ENCODE data around the gene TST.

The TST gene

GRCh38 chr22:37032535-37033460 is 13.6 kb upstream of the TST start:
- peak; percentile 80 for FAIRE-seq
- DNase-seq (ENCODE audit: low spot score) = peak; percentile 74

- FAIRE-seq (no peak), DNase-seq (ENCODE audit: low spot score) (no peak)
These were observed 12.9 kb upstream of the TST start for GRCh38 chr22:37032134-37032534.

GRCh38 chr22:37030560-37031281 is 11.5 kb upstream of the TST start:
- FAIRE-seq (no peak), DNase-seq (ENCODE audit: low spot score) (no peak)

DNA sequence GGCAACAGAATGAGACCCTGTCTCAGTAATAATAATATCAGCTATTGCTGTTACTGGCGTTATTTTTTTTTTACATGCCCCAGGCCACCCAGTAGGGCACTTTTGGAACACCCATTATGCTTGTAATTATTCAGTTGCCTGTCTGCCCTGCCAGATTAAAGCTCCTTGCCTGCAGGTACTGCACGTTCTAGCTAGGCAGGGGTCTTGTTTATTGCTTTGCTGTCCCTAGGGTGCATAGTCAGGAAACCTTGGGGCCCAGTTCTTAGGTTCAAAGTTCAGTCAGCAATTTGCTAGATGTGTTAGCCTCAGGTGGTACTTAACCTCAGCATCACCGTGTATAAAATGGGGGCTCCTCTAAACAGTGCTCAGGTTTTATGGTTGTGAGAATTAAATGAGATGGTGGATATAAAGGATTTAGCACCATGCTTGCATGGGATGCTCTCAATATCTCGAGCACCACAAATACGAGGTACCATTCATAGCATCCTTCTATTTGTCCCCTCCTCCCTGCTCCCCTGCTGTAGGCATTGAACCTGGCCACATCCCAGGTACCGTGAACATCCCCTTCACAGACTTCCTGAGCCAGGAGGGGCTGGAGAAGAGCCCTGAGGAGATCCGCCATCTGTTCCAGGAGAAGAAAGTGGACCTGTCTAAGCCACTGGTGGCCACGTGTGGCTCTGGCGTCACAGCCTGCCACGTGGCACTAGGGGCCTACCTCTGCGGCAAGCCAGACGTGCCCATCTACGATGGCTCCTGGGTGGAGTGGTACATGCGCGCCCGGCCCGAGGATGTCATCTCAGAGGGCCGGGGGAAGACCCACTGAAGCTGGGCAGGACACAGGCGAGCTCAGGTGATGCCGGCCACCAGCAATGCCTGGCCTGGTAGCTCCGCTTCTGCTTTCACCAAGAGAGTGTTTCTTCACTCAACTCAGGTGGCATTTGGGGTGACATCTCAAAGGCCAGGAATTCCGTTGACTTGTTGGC is 9.7 kb upstream of the TST start:
- DNase-seq (ENCODE audit: low spot score) (no peak), FAIRE-seq (no peak)

GRCh38 chr22:37027556-37027955 is 8.3 kb upstream of the TST start:
- FAIRE-seq (no peak), DNase-seq (ENCODE audit: low spot score) (no peak)

GRCh38 chr22:37026325-37026724 is 7.1 kb upstream of the TST start:
- no peak for FAIRE-seq
- DNase-seq (ENCODE audit: low spot score) = no peak

- no peak for FAIRE-seq
- no peak for DNase-seq (ENCODE audit: low spot score)
These were observed 6.3 kb upstream of the TST start for GRCh38 chr22:37025500-37026070.

DNA sequence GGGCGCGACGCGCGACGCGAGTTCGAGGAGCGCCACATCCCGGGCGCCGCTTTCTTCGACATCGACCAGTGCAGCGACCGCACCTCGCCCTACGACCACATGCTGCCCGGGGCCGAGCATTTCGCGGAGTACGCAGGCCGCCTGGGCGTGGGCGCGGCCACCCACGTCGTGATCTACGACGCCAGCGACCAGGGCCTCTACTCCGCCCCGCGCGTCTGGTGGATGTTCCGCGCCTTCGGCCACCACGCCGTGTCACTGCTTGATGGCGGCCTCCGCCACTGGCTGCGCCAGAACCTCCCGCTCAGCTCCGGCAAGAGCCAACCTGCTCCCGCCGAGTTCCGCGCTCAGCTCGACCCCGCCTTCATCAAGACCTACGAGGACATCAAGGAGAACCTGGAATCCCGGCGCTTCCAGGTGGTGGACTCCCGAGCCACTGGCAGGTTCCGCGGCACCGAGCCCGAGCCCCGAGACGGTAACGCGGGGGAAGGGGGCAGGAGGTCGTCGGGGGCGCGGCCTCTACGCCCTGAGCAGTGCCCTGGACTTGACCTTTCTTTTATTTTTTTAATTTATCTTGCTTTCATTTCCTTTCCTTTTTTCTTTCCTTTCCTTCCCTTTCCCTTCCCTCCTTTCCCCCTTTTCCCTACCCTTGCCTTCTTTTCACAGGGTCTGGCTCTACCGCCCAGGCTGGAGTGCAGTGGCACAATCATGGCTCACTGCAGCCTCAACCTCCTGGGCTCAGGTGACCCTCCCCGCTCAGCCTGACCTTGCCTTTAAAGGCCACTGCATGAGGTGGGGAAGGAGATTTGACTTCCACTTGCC is 5.3 kb upstream of the TST start:
- no peak for FAIRE-seq
- no peak for DNase-seq (ENCODE audit: low spot score)

DNA sequence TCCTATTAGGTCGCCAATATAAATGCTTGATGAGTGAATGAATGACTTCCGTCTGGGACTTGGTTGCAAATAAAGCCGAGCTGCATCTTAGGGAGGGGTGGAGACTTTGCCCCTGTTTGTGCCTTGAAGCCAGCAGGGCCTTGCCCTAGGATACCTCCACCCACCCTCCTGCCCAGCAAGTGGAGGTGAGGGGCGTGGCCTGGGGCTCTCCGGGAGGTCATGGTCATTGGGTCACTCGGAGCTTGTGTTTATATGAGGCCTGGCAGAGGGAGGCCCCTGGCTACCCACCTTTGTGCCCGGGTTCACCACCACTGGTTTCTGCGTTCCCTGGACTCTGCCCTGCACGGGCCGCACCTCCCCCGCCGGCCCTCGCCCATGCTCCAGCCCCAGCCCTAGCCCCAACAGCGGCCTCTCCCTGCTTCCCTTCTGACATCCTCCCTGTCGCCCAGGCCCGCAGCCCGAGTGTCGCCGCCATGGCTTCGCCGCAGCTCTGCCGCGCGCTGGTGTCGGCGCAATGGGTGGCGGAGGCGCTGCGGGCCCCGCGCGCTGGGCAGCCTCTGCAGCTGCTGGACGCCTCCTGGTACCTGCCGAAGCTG is 4.6 kb upstream of the TST start:
- FAIRE-seq = no peak

GRCh38 chr22:37022483-37023337 is 3.5 kb upstream of the TST start:
- DNase-seq (ENCODE audit: low spot score) = no peak
- FAIRE-seq = no peak

More for the DNA sequence above, 4.6 kb upstream of the TST start:
- no peak for DNase-seq (ENCODE audit: low spot score)

DNA sequence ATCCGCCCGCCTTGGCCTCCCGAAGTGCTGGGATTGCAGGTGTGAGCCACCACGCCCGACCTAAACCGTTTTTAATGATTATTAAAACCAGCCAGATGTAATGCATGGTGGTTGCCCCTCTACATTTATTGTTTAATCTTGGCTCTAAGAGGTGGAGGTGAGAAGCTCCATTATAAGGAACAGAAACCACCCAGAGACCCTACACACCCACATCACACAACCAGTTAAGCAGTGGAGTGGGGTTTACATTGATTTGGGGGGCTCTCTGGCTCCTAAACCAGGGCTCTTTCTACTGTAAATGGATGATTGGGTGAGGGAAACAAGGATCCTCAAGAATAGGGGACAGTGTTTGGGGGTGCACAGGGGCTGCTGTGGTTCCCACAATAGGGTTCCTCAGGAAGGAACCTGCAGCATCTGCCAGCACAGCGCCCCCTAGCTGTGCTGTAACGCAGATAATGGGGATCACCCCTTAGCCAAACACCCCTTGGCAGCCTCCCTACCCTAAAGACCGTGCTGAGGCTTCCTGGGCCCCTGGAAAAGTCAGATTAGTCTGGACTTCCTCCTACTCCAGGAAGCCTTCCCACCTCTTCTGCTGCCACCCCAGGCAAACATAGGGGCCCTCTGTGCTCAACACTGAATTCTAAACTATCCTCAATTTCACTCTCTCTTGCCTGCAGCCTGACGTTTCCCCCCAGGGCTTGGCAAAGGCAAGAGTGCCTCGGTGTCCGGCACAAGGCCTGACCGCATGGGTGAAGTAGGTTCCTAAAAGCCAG is 2.6 kb upstream of the TST start:
- FAIRE-seq (no peak), DNase-seq (ENCODE audit: low spot score) (no peak)

DNA sequence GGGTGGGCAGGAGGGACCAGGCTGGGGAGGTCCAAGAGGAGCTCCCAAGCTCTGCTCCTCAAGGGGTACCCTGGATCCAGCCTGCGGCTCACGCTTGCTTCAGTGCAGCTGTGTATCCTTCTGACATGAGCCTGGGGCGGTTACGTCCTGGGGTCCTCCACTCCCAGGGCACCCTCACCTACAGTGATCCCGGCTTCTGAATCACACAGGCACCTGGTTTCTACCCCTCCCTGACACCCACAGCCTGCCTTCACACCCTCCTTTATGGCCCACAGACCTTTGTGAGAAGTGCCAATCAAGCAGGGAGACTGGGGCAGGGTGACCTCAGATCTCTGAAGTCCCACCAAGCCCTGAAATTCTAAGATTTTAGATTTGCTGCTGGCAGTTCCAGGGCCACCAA is 1.8 kb upstream of the TST start:
- DNase-seq (ENCODE audit: low spot score) (no peak), FAIRE-seq (no peak)

DNA sequence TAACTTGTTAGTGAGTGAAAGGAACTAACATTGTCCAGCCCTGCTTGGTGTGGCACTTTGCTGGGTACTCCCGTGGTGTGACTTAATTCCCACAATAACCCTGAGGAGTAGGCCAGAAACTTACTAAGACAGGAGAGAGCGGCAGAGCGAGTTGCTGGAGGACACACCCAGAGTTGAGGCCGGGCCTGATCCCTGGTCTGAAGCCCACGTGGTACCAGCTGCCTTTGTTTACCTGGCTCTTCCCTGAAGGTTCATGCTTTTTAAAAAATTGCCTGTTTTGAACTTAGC is 889 bp upstream of the TST start:
- no peak for FAIRE-seq
- peak; percentile 38 for DNase-seq (ENCODE audit: low spot score)

- FAIRE-seq (no peak), DNase-seq (ENCODE audit: low spot score) (no peak)
These were observed 385 bp downstream of the TST start for GRCh38 chr22:37018815-37019308.

DNA sequence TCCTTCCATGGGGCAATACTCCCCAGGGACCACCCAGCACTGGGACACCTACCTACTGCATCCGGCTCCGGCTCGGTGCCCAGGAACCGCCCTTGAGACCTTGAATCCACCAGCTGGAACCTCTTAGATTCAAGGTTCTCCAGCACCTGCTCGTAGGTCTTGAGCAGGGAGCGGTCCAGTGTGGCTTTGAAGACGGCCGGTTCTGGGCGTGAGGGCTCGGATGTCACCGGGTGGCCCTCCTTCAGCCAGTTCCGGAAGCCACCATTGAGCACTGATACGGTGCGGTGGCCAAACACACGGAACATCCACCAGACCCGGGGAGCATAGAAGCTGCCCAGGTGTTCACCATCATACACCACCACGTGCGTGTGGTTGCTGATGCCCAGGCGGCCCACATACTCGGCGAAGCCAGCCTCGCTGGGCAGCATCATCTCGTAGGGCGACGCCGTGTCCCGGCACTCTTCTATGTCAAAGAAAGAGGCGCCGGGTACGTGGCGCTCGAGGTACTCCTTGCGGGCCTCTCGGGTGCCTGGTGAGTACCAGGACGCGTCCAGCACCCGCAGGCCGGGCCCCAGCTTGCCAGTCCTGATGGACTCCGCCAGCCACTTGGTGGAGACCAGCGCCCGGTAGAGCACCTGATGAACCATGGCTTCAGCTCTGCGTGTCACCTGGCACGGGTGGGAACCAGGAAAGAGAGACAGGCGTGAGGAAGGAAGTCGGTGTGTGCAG is 997 bp downstream of the TST start:
- DNase-seq (ENCODE audit: low spot score) = no peak
- FAIRE-seq = no peak

GRCh38 chr22:37017356-37017755 is 1.9 kb downstream of the TST start:
- no peak for FAIRE-seq

GRCh38 chr22:37016134-37016910 is 2.9 kb downstream of the TST start:
- no peak for DNase-seq (ENCODE audit: low spot score)
- FAIRE-seq = no peak

More at GRCh38 chr22:37017356-37017755, 1.9 kb downstream of the TST start:
- no peak for DNase-seq (ENCODE audit: low spot score)

Measured in RCC 7860 (cell line).